HepG2 (cell line): ENCODE results near the gene DESI2. TPM values are rescaled to one million over a fixed set of nuclear protein-coding genes. Genes with fewer than 3 reads are reported as not detected.

ENCODE experiments used
- ATAC-seq: fragments of 200-7000 bp; cut with Tn5 transposase; 3 replicates; pipeline ENCODE4 v1.9.1; 2020; ENCODE audit warnings: mild to moderate bottlenecking, moderate library complexity
- BruUV-seq: library from RNA; stranded (reverse); fragments of 400-500 nt; replicated peaks from 2 replicates; lab custom pipeline; 2021; lab: Mats Ljungman, UMichigan
- CTCF ChIA-PET: fragments of 300-600 bp; formaldehyde crosslinking; extraction: SDS; loops from one replicate; lab custom pipeline; 2021; ENCODE audit warnings: low total read pairs, inconsistent platforms, low intra/inter-chr PET ratio; lab: Yijun Ruan, JAX
- POLR2A ChIA-PET: fragments of 350-600 bp; sonication (Branson Sonifier 250); formaldehyde crosslinking; loops from one replicate; lab custom pipeline; 2020; ENCODE audit warnings: antibody characterized with exemption, inconsistent platforms; lab: Yijun Ruan, JAX
- DNase-seq: peaks from one replicate; pipeline ENCODE4 v3.0.0-alpha.2; 2015; ENCODE audit warnings: low spot score
- FAIRE-seq: peaks from 3 replicates; lab custom pipeline; 2011; peaks lifted over from hg19 to GRCh38; lab: Jason Lieb, UNC
- H2AFZ ChIP-seq: one replicate; pipeline ENCODE4 v1.6.1; 2011; ENCODE audit warnings: low read length, inconsistent platforms
- H3K27ac ChIP-seq: fragments of 300-600 bp; 3 replicates; pipeline ENCODE4 v1.8.0; 2011; ENCODE audit warnings: mixed run types, mild to moderate bottlenecking, mixed read lengths, low read length, inconsistent platforms; ENCODE audit not compliant: insufficient read depth; ENCODE audit errors: extremely low read length
- H3K27me3 ChIP-seq, 2 experiments: fragments of 200-600 bp in 1 of 2; 2 replicates in 1 of 2; 3 replicates in 1 of 2; pipeline versions ENCODE4 v1.6.0 to v1.8.0; 2011; ENCODE audit warnings: low read length in 2 of 2, mild to moderate bottlenecking in 2 of 2, moderate library complexity in 2 of 2, inconsistent platforms in 1 of 2; ENCODE audit not compliant: insufficient read depth in 2 of 2, control insufficient read depth in 1 of 2
- H3K36me3 ChIP-seq, 2 experiments: fragments of 200-600 bp in 1 of 2; replicated peaks in 1 of 2; 2 replicates in 1 of 2; 3 replicates in 1 of 2; pipeline versions ENCODE4 v1.5.1 to v1.8.0; 2011; ENCODE audit warnings: low read length in 2 of 2, inconsistent platforms in 1 of 2; ENCODE audit not compliant: insufficient read depth in 2 of 2, control insufficient read depth in 1 of 2
- H3K4me1 ChIP-seq: 2 replicates; pipeline ENCODE4 v1.5.1; 2012; ENCODE audit warnings: low read length, inconsistent platforms; ENCODE audit not compliant: insufficient read depth
- H3K4me2 ChIP-seq: 2 replicates; pipeline ENCODE4 v1.6.0; 2011; ENCODE audit warnings: low read depth, low read length, inconsistent platforms
- H3K4me3 ChIP-seq, 3 experiments: fragments of 200-600 bp in 1 of 3; sonication (generic), shearing (Covaris generic) in 1 of 3; replicated peaks in 1 of 3; 2 replicates each; pipeline ENCODE4 v1.5.1; 2011 to 2016; ENCODE audit warnings: low read length in 3 of 3, inconsistent platforms in 2 of 3, low read depth in 2 of 3, mild to moderate bottlenecking in 2 of 3, control low read depth in 1 of 3, mixed read lengths in 1 of 3; ENCODE audit not compliant: insufficient read depth in 1 of 3
- H3K79me2 ChIP-seq: one replicate; pipeline ENCODE4 v1.6.1; 2011; ENCODE audit warnings: low read length, inconsistent platforms; ENCODE audit not compliant: insufficient read depth
- H3K9ac ChIP-seq: 2 replicates; pipeline ENCODE4 v1.6.0; 2011; ENCODE audit warnings: mild to moderate bottlenecking, low read depth, low read length, inconsistent platforms; ENCODE audit not compliant: insufficient read depth
- H3K9me3 ChIP-seq: 2 replicates; pipeline ENCODE4 v1.5.1; 2012; ENCODE audit warnings: mild to moderate bottlenecking, low read length
- H4K20me1 ChIP-seq: 2 replicates; pipeline ENCODE4 v1.6.0; 2011; ENCODE audit warnings: inconsistent platforms, mild to moderate bottlenecking, low read length, moderate library complexity; ENCODE audit not compliant: insufficient read depth
- NONO ChIP-seq, 2 experiments: fragments of 450-650 bp in 1 of 2; sonication (generic) in 1 of 2; formaldehyde crosslinking in 1 of 2; IDR thresholded peaks in 1 of 2; conservative IDR thresholded peaks in 1 of 2; 2 replicates each; pipeline versions ENCODE4 v1.6.1 to v1.8.0; 2017 to 2022; ENCODE audit warnings: mild to moderate bottlenecking in 1 of 2, missing genetic modification reagents in 1 of 2, moderate library complexity in 1 of 2
- THAP9 ChIP-seq: sonication (generic); formaldehyde crosslinking; IDR thresholded peaks from 2 replicates; pipeline ENCODE4; 2020; ENCODE audit warnings: missing genetic modification reagents, mild to moderate bottlenecking, borderline replicate concordance
- ZBTB3 ChIP-seq: sonication (generic); formaldehyde crosslinking; IDR thresholded peaks from 2 replicates; pipeline ENCODE4 v1.4.0; 2020; ENCODE audit warnings: low read depth, mild to moderate bottlenecking, moderate library complexity, missing genetic modification reagents, borderline replicate concordance
- ZNF101 ChIP-seq: sonication (generic); formaldehyde crosslinking; IDR thresholded peaks from 2 replicates; pipeline ENCODE4 v1.4.0; 2020; ENCODE audit warnings: mild to moderate bottlenecking, low read depth, missing genetic modification reagents, borderline replicate concordance
- ZNF883 ChIP-seq: sonication (generic); formaldehyde crosslinking; IDR thresholded peaks from 2 replicates; pipeline ENCODE4 v1.5.1; 2020; ENCODE audit warnings: mild to moderate bottlenecking, missing genetic modification reagents; ENCODE audit errors: not compliant biosample characterization
- whole genome bisulfite sequencing: methylation state at CpG from one replicate; pipeline ENCODE4 v1.1.6; 2017; ENCODE audit warnings: low lambda C conversion rate; 5-methylcytosine and 5-hydroxymethylcytosine counted together
- in situ Hi-C: cut with HindIII; loops from 2 replicates; pipeline ENCODE4 v1.10.0; 2017; ENCODE audit warnings: low pct_unique_long_range_greater_than_20kb; ENCODE audit not compliant: extremely low pct_ligation_motif_present
- intact Hi-C: fragments of 100-400 bp; cut with micrococcal nuclease; formaldehyde crosslinking; loops from one replicate; pipeline ENCODE4 v1.10.0; 2022; ENCODE audit not compliant: unreplicated experiment
- polyA plus RNA-seq, 8 experiments: library from polyadenylated mRNA; depleted of rRNA in 3 of 8; stranded (reverse) in 7 of 8; unstranded in 1 of 8; fragments of >200 nt; fragmentation: Illumina TruSeq in 4 of 8; extraction: Trizol in 4 of 8; gene quantifications; 2 replicates each; pipeline versions ENCODE4 v1.2.1 to v1.2.3, GENCODE V29; 2011 to 2016; ENCODE audit warnings: low read depth in 4 of 8, missing spikeins in 1 of 8, mixed read lengths in 1 of 8; ENCODE audit not compliant: insufficient read depth in 1 of 8
- total RNA-seq, 5 experiments: library from RNA; depleted of rRNA; stranded (reverse); fragments of >200 nt; fragmentation: Illumina TruSeq; extraction: Trizol; gene quantifications; 2 replicates each; pipeline ENCODE4 v1.2.3, GENCODE V29; 2016; ENCODE audit warnings: low read depth in 1 of 5

DESI2 gene
- total and polyA plus RNA-seq, 2 of the 13 experiments (the other 11 are each of a cell fraction or from before 2014, with no cell fraction given) = 23.1 to 42.2 TPM

DNA sequence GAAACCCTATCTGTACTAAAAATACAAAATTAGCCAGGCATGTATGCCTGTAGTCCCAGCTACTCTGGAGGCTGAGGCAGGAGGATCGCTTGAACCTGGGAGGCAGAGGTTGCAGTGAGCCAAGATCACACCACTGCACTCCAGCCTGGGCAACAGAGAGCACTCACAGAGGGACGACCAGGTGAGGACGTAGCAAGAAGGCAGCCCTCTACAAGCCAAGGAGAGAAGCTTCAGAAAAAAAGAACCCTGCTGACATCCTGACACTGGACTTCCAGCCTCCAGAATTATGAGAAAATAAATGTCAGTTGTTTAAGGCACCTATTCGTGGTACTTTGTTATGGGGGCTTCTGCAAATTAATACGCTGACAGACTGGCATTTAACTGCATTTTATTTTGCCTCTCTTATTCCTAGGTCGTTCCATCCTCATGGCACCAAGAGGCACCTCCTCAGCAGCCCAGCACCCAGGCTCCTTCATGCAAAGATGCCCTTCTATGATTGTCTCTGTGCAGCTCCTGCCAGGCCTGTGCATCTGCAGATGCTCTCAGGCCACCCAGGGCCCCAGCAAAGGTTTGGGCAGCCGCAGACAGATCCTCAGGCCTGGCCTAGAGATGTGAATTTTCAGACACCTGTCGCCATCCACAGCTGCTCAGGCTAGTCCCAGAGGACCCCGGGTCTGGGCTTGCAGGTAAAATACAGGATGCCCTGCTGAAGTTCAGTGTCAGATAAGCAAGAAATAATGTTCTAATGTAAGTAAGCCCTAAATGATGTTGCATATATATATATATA lies 96.5 kb downstream of the DESI2 start:
- DNase-seq = no peak
- Histone ChIP-seq H3K4me1 (no peaks in the 10 kb centered on the region), H3K36me3 (no peaks in the 10 kb centered on the region), H4K20me1 (no peaks in the 10 kb centered on the region), H2AFZ (no peak overlapping the region), H3K4me2 (no peak overlapping the region), H3K9me3 (no peaks in the 10 kb centered on the region), H3K4me3 (no peak overlapping the region), H3K27ac (no peak overlapping the region), H3K79me2 (no peaks in the 10 kb centered on the region), H3K9ac (no peak overlapping the region), H3K27me3 (peaks cover 1 to 25% of the 10 kb centered on the region in 2 experiments; a peak in 2 of 5 replicates)
- TF ChIP-seq ZNF101 (CRISPR knock-in tag) (no peak), ZBTB3 (CRISPR knock-in tag) (no peak), THAP9 (CRISPR knock-in tag) (no peak), ZNF883 (CRISPR knock-in tag) (no peak), NONO (IDR thresholded peaks at IDR 0.05) (no peak), NONO (CRISPR knock-in tag; conservative IDR thresholded peaks at IDR 0.05) (no peak)
- ATAC-seq = no peak
- ChIA-PET CTCF (no interaction called here), POLR2A (no interaction called here)
- intact Hi-C loops (no loop called here), in situ Hi-C loops (no loop called here)
- FAIRE-seq = no peak
- BruUV-seq = no TSS peak
- WGBS = 9% methylated on average over 9 of the region's 9 CpGs
